NCI-H526 (cell line): ENCODE results near the gene TMEM100.
A peak's percentile ranks its signal among the peaks of the same experiment; 100 is the strongest.

Source experiments
- DNase-seq, 2 experiments: peaks; one replicate each; lab custom pipeline; 2025; lab: John Stamatoyannopoulos, UW

The TMEM100 gene

DNA sequence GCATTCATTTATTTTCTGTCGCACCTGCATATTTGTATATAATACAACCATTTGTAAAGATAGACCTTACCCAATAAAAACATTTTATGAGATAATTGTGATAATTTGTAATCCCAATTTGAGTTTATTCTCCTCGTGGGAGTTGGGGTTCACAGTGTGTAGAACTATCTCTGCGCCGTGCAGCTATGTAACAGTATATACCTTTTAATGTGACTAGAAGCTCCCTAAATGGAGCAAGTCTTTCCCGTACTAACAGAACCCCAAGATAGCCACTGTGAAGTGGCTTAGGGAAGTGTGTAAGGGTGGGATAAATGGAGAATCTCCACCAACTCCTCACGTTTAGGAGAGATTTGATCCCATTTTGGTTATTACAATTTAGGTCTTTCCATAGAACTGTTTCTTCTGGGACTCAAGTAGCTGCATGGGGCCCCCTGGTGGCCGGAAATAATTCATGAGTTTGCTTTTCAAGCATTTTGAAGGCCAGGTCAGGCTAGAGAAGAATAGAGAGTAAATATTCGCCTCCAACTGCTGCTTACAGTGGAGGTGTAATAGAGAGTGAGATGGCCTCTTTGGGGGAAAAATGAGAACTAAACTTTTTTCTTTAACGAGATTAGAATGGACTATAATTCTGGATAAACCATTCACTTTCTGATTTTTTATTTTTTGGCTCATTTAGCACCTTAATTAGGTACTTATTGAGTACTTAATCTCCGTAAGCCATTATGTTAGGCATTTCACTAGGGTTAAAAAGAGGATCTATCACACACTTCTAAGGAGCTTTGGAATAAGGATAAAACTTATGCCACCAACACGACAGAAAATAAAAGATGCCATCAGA, 4.5 kb downstream of the TMEM100 start:
- DNase-seq = peak; percentile 54 to 88

DNA sequence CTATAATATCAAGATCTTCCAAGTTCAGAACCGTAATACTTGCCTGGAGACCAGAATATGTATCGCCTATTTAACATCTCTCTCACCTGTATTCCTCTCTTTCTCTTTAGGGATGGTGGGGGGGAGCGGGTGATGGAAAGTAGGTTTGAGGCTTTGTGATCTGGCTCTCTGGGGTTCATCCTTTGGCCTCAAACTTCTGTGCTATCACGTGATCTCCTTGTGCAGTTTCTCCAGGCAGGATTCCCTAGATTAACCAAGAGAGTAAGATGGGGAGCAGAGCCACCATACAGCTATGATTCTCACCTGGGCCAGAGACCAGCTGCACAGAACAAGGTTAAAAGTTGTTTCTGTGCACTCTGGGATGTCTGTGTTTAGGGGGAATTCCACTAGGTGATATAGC, 5.2 kb downstream of the TMEM100 start:
- no peak for DNase-seq

DNA sequence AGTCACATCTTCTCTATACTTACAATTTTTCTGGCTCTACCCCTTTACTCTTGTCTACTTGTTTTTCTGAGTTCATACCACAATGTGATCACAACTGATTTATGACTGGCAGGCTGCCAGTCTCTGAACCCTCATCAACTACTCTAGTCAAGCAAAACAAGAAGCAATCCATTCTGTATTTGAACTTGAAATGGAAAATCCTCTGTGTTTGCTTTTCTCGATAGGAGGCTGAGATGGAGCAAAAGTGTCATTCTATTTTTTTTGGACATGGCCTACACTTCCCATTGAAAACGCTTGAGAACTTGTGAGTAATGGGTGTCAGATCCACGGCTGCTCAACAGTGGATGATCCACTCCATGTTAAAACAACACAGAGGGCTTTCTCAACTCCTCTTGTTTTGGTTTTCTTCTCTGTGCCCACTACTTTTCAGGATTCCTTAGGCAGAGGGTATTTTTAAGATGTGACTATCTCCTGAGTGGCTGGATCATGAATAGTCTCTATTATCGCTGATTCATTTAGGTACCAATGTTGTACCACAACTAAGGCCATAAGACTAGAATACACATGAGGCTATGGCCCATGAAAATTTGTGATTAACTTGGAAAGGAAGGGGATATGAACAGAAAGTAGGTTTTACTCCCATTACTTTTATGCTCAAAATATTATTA, 11.7 kb downstream of the TMEM100 start:
- DNase-seq = no peak

DNA sequence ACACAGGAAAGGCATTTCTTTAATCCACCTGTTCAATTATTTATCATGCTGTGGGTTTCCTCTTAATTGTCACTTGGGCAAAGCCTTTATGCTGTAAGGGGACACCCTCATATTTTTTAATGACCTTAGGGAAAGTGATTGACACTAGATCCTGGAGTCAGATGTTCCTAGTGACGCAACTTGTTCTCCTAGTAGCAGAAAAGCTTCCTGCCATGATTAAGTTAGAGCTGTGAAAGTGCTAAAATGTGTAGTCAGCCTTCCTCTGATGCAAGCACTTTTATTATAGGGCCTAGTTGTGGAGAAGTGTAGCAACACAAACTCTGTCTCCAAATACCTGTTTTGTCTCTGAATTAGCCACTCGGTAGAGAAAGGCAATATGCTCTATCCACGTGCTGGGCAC, 12.3 kb downstream of the TMEM100 start:
- no peak for DNase-seq

DNA sequence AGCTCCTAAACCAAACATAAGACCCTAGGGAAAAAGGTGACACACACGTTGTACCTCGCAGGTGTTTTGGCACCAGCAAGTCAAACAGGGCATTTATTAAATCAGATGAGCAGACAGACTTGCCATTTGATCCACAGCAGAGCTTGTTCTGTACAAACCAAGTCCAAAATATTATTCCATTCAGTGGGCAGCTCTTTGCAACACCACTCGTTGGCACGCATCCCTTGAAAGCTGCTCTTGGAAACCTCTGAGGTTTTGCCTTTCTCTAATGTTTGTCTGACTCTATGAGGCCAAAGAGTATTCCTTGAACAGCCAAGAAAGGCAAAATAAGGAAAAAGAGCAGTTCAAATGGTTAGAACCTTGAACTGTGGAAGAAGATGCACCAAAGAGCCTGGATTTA, 12.7 kb downstream of the TMEM100 start:
- DNase-seq = no peak

DNA sequence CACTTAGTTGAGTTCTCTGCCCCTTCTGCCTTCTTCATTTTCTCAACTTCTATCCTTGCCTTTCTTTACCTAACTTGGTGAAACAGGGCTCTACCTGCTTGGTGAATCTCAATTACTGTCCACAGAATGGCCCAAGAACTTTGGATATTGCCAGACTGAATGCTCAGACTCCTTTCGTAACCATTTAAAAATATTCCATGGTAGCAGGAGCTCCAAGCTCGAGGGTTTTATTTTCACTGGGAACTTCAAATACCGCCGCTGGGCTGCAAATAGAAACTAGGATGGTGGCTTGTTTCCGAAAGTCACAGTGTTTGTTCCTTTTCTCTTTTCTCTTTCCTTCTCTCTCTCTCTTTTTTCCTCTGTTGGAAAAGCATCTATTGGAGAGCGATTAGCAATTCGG, 13.2 kb downstream of the TMEM100 start:
- no peak for DNase-seq

DNA sequence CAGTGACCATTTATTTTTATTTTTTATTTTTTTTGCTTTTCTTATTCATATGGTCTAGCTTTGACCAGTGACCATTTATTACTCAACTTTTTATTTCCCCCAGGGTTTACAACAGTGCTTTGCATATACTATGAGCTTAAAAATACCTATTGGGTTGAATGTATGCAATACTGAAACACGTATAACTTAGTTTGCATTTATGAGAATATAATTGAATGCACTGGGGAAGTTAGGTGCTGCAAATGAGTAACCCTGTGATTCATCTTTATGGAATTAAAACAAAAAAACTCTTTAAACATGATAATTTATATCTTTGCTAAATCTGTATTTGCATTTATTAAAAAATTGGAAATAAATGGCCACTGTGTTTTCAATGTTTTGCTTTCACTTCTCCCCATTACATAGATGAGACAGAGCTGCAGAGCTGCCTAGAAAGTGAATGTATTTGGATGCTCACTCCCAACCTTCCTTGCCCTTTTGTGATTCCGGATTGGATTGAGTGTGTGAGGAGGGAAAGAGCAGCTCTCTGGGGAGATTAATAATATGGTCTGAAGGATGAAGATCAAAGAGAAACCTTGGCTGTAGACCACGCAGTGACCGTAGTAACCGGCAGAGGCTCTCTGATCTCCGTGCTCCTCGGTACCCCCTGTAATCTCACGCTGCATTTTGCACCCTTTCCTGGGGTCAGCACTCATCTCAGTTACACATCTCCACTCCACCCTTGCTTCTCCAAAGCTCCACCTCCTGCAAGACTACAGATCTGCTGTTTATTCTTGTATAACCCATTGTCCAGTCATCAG, 14.3 kb downstream of the TMEM100 start:
- no peak for DNase-seq

DNA sequence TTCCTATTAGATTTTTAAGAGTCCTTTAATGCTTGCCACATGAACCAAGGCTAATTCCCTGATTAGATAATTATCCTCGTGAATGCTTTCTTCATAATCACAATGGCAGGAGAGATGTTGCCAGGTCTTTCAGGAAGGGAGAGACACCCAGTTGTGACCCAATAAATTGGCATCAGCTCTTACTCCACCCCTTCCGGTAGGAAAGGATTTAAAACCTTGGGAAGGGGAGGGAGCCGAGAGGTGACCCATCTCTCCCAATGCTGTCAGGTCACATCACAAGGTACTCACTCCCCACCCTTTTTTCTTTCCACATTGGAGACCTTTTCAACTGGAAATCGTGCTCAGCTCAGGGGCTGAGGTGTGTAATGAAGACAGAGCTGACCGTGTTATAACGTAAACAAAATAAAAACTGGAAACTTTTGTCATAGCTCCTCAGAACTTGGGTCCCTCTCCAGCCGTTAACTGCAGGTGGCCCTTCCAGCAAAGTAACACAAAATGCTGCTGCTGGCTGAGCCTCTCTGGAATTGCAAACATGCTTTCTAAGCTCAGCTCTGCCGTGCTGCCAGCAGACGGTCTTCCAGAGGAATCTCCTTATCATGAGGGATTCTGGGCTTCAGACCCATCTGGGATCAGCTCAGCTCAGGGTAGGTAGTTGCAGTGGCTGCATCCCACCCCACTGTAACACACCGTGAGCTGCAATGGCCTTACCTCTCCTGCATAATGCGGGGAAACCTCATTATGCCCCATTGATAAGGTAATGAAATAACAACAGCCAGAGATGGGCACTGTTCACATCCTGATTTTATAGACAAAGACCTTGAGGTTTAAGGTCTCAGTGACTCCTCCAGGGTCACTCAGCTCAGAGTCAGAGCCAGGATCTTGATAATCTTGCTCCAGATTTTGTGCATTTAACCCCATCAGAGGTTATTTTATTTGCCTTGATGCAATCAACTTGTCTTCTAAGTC, 15.6 kb downstream of the TMEM100 start:
- DNase-seq = no peak

DNA sequence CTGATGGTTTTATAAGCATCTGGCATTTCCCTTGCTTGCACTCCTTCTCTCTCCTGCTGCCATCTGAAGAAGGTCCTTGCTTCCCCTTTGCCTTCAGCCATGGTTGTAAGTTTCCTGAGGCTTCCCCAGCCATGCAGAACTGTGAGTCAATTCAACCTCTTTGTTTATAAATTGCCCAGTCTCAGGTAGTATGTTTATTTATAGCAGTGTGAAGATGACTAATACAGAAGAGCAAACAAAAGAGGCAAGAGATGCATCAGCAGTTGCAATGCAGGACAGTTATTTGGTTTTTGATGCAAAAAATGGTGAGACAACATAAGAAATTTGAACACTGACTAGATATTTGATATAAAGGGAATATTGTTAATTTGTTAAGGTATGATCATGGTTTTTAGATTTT, 16.8 kb downstream of the TMEM100 start:
- no peak for DNase-seq

GRCh38 chr17:55704401-55704800, 18.3 kb downstream of the TMEM100 start:
- no peak for DNase-seq

GRCh38 chr17:55702150-55702549, 20.5 kb downstream of the TMEM100 start:
- no peak for DNase-seq

DNA sequence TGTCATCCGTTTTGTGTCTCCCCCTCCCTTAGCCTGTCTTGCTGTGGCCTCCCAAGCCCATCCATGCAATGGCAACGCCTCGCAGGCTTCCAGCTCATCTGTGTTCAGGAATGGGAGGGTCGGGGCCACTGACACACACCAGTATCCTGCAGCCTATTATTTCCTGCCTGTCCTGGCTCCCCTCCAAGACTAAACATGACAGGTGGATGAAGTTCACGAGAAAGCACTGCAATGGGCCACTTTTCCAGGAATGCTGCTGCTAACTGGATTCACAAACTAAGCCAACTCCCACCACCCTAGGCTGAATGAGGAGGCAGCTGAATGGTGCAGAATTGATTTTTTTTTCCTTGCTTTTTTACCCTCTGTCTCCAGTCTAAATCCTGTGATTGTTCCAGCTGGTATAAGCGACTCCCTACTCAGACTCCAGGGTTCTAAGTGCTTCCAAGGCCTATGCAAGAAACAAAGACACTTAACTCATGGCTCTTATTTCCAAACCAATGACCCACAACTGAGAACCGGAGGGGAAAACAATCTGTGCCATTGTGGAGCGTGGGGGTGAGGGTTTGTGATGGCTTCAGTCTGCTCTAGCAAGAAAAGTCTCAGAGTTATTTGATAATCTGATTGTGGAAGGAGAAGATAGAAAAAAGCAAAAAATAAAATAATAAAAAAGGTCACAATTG, 23.3 kb downstream of the TMEM100 start:
- no peak for DNase-seq

DNA sequence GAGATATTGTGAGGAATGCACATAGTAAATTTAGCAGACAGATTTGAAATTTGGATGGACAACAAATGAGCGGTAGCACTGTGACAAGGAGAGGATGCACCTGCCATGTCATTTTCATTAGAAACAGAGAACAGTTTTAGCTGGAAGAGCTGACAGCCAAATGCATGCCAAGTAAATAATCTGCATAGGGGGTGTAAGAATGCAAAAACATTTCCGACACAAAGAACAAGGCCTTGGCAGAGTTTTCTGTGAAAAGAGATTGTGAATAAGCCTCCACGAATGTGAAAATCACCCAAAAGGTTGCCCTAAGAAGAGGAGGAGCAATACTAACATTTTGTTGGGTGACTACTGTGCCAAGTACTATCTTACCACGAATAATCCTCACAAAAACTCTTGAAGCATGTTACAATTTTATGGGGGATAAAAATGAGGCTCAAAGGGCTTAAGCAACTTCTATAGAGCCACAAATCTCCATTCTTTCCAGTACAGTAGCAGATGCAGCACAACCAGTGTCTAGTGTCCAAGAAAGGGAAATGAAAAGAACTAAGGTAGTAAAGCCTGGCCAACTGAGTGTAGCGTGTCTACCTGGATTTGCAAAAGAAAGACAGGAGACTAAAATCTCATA, 28.3 kb downstream of the TMEM100 start:
- no peak for DNase-seq

DNA sequence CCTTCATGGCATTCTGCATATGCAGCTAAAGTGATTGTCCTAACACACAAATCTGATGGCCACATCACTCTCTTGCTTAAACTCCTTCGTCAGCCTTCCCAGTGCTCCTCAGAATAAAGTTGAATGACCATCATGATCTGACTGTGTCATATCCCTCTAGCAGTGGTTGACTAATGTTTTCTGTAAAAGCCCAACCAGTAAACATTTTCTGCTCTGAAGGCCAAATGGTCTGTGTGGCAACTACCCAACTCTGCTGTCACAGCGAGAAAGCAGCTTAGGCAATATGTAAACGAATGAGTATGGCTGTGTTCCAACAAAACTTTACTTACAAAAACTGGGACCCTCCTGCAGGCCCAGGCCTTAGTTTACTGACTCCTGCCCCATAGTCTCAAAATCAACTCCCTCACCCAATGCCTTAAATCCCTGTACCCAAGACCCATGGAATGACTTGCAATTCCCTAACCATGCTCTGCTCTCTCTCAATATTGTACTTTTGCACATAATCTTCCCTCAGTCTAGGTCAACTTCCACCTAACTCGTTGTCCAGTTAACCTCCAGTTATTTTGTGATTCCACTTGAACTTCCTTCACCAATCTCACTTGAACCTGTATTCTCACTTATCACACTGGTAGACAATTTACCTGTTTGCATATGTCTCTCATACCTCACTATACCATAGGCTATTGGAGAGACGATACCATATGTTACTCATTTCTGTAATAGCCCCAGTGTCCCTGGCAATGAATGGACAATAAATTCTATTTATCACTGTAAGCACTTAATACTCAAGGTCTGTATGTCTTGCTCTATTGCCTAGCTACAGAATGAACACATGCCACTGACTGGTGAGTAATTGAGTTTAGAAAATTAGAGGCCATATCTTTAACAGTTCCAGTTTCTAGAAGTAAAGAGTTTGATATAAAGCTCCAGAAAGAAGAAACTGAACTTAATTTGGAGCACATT, 29.1 kb downstream of the TMEM100 start:
- DNase-seq = no peak

- no peak for DNase-seq
Observed at GRCh38 chr17:55692276-55692675, 30.4 kb downstream of the TMEM100 start.

- no peak for DNase-seq
Observed at GRCh38 chr17:55691666-55692065, 31.0 kb downstream of the TMEM100 start.

- DNase-seq = no peak
Observed at GRCh38 chr17:55690105-55690508, 32.6 kb downstream of the TMEM100 start.

- no peak for DNase-seq
Observed at GRCh38 chr17:55689672-55690071, 33.0 kb downstream of the TMEM100 start.

DNA sequence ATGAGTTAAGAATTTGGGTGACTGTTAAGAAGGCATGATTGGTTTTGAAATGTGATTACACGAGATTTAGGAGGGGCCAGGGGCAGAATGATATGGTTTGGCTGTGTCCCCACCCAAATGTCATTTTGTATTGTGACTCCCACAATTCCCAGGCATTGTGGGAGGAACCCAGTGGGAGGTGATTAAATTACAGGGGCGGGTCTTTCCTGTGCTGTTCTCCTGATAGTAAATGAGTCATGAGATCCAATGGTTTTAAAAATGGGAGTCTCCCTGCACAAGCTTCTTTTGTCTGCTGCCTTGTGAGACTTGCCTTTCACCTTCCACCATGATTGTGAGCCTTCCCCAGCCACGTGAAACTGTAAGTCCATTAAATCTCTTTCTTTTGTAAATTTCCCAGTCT, 34.6 kb downstream of the TMEM100 start:
- no peak for DNase-seq
